Choroid plexus epithelial cell (primary cell): ENCODE results near the gene USH1G.
A peak's percentile ranks its signal among the peaks of the same experiment; 100 is the strongest.

ENCODE experiments used
- DNase-seq: peaks from one replicate; pipeline ENCODE4 v3.0.0-alpha.2; 2010; ENCODE audit warnings: low read depth
- H3K4me3 ChIP-seq: 2 replicates; pipeline ENCODE4 v1.5.1; 2011; ENCODE audit warnings: low read depth, mild to moderate bottlenecking, control low read depth, low read length, moderate library complexity
- CTCF ChIP-seq: conservative IDR thresholded peaks from 2 replicates; pipeline ENCODE4 v1.5.1; 2011; ENCODE audit warnings: low read depth, mild to moderate bottlenecking, control low read depth, inconsistent platforms, low read length, moderate library complexity

USH1G gene

GRCh38 chr17:74883241-74883745 lies 39.8 kb downstream of the USH1G start:
- DNase-seq: peak; percentile 26
- no peak for TF ChIP-seq CTCF
- H3K4me3 ChIP-seq: no peak overlapping the region

DNA sequence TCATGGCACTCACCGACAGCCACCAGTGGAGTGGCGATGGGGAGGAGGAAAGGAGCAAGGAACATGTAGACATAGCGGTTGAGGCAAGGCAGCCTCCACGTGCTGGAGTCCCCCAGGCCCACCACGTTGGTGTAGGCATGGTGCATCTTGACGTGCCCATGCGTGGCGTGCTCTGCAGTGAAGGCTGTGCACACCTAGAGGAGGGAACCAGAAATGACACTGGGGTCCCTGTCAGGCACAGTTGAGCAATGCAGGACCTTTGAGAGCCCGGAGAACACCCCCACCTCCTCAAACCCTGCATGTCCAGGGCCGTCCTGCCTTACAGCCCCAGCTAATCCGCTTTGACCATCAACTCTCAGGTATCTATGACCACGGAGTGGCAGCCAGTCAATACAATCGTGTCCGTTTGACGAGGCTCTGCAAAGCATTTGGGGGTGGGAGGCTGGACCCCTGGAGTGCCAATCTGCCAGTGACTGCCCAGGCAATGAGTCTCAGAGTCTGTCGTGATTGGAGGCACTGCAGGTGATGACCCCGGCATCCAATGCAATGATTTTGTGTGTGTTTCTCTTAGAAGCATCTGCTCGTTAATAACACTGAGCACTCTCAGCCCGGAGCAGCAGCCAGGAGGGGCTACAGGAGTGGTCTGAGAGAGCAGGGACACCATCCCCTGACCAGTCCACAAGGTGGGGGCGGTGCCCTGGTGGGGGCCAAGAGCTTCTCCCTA lies 40.4 kb downstream of the USH1G start:
- TF ChIP-seq CTCF: no peak
- no peak overlapping the region for H3K4me3 ChIP-seq
- no peak for DNase-seq

- DNase-seq: no peak
- no peak for TF ChIP-seq CTCF
- H3K4me3 ChIP-seq: no peak overlapping the region
These were observed 42.0 kb downstream of the USH1G start for GRCh38 chr17:74881073-74881472.

DNA sequence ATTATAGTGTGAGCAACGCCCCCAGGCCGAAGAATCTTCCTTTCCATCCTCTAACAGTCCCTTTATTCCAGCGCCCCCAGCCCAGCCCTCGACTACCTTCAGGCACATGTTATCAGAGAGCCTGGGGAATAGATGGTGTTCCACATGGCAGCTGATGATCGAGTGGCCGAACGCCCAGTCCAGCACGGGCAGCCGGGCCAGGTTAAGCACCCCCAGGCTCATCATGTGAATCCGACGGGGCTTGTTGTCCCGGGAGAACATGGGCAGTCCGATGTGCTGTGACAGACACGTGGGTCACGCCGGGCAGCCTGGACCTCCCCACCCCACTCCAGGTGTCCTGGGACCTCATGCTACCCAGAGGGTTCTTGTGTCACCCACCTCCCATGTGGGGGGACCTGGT lies 43.7 kb downstream of the USH1G start:
- TF ChIP-seq CTCF: no peak
- no peak for DNase-seq
- H3K4me3 ChIP-seq: no peak overlapping the region

GRCh38 chr17:74878658-74879057 lies 44.4 kb downstream of the USH1G start:
- TF ChIP-seq CTCF: no peak
- no peak for DNase-seq
- no peak overlapping the region for H3K4me3 ChIP-seq

DNA sequence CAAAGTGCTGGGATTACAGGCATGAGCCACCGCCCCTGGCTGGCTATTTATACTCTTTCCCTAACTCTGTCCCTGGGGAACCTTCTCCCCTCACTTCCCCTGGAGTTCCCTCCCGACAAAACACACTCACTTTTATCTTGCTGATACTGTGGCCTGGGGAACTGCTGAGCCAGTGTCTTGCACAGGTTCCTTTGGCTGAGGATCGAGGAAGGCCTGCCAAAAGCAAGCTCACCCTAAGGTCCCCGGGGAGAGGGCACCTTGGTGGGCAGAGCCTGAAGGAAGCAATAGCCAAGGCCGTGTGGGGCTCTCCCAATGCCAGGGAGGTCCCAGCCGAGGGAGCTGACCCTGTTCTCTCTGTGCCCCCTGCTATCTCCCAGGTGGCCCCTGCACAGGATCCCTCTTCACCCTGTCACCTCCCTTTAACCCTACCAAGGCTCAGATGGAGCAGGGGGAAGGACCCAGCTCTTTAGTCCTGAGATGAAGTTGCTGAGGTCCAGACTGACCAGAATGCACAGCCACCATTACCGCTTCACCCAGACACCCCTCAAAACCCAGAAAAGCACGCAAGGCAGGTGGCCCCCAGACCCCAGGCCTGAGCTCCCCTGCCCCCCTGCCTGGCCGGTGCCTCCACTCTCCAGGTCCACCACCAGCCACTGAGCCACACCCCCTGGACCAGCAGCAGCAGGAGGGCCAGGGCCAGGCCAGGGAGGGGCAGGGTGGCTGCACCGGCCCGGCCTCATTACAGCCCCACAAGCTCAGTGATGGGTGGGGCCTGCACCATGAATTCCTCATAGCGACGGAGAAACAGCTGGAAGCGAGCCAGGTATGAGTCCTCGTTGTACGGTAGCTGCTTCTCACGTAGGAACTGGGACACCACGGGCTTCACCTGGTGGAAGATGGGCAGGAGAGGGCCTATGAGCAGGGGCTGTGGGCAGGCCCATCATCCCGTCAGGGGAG lies 45.2 kb downstream of the USH1G start:
- no peak for TF ChIP-seq CTCF
- H3K4me3 ChIP-seq: no peak overlapping the region
- DNase-seq: no peak
